SK-N-SH treated with all-trans-retinoic acid at 6 μM for 48 hours (cell line): ENCODE data around the gene SPEN.

Experiments
- ARNTL ChIP-seq: fragments of 450-650 bp; formaldehyde crosslinking; IDR thresholded peaks from 2 replicates; pipeline ENCODE4 v1.5.0; 2020; ENCODE audit warnings: low read depth, mild to moderate bottlenecking, moderate library complexity, borderline replicate concordance
- CSDC2 ChIP-seq: fragments of 250-450 bp; sonication (Bioruptor Pico); IDR thresholded peaks from 2 replicates; pipeline ENCODE4 v1.5.0; 2020; ENCODE audit warnings: mild to moderate bottlenecking, moderate library complexity
- CSRNP3 ChIP-seq: fragments of 250-450 bp; sonication (Bioruptor Pico); IDR thresholded peaks from 2 replicates; pipeline ENCODE4 v1.5.1; 2021; ENCODE audit warnings: mild to moderate bottlenecking, moderate library complexity
- GLIS3 ChIP-seq: fragments of 250-450 bp; sonication (Bioruptor Pico); IDR thresholded peaks from 2 replicates; pipeline ENCODE4 v1.5.0; 2020; ENCODE audit warnings: mild to moderate bottlenecking, moderate library complexity
- ISL1 ChIP-seq: fragments of 250-450 bp; sonication (Bioruptor Pico); IDR thresholded peaks from 2 replicates; pipeline ENCODE4 v2.1.2; 2022; ENCODE audit warnings: mild to moderate bottlenecking, moderate library complexity
- PATZ1 ChIP-seq: fragments of 250-450 bp; sonication (Bioruptor Pico); IDR thresholded peaks from 2 replicates; pipeline ENCODE4 v1.8.0; 2020; ENCODE audit warnings: mild to moderate bottlenecking, moderate library complexity, borderline replicate concordance
- PPARA ChIP-seq: fragments of 250-450 bp; sonication (Bioruptor Pico); IDR thresholded peaks from 2 replicates; pipeline ENCODE4 v1.5.0; 2020; ENCODE audit warnings: mild to moderate bottlenecking, borderline replicate concordance
- RARB ChIP-seq: fragments of 250-450 bp; sonication (Bioruptor Pico); IDR thresholded peaks from 2 replicates; pipeline ENCODE4 v1.8.0; 2021; ENCODE audit warnings: mild to moderate bottlenecking, moderate library complexity
- SNAI2 ChIP-seq: fragments of 250-450 bp; sonication (Bioruptor Pico); IDR thresholded peaks from 2 replicates; pipeline ENCODE4 v1.5.0; 2020; ENCODE audit warnings: mild to moderate bottlenecking, moderate library complexity
- ZC3H10 ChIP-seq: fragments of 250-450 bp; sonication (Bioruptor Pico); IDR thresholded peaks from 2 replicates; pipeline ENCODE4 v1.5.1; 2021; ENCODE audit warnings: mild to moderate bottlenecking, moderate library complexity
- ZFP3 ChIP-seq: fragments of 250-450 bp; sonication (Bioruptor Pico); IDR thresholded peaks from 2 replicates; pipeline ENCODE4 v1.5.0; 2020; ENCODE audit warnings: mild to moderate bottlenecking, moderate library complexity
- ZNF565 ChIP-seq: fragments of 450-650 bp; formaldehyde crosslinking; conservative IDR thresholded peaks from 2 replicates; pipeline ENCODE4 v1.5.0; 2020; ENCODE audit warnings: low read depth, mild to moderate bottlenecking, moderate library complexity
- ZNF70 ChIP-seq: fragments of 450-650 bp; formaldehyde crosslinking; IDR thresholded peaks from 2 replicates; pipeline ENCODE4 v1.5.0; 2020; ENCODE audit warnings: mild to moderate bottlenecking, moderate library complexity

GRCh38 chr1:15858069-15858670, 10.7 kb downstream of the SPEN start:
- no peak for TF ChIP-seq ZC3H10
- no peak for TF ChIP-seq SNAI2 (CRISPR knock-in tag)
- no peak for TF ChIP-seq RARB (CRISPR knock-in tag)
- no peak for TF ChIP-seq GLIS3 (CRISPR knock-in tag)
- TF ChIP-seq ZNF565 (CRISPR knock-in tag): no peak
- no peak for TF ChIP-seq ZFP3 (CRISPR knock-in tag)
- no peak for TF ChIP-seq PPARA (CRISPR knock-in tag)
- no peak for TF ChIP-seq CSDC2
- no peak for TF ChIP-seq ARNTL (CRISPR knock-in tag)
- TF ChIP-seq CSRNP3: no peak
- TF ChIP-seq ZNF70: no peak
- no peak for TF ChIP-seq PATZ1
- TF ChIP-seq ISL1 (CRISPR knock-in tag): no peak
